Endothelial cell of umbilical vein (primary cell): ENCODE data around the gene AGXT. TPM values are rescaled to one million over a fixed set of nuclear protein-coding genes. Genes with fewer than 3 reads are reported as not detected.
A peak's percentile ranks its signal among the peaks of the same experiment; 100 is the strongest.

Experiments
- BruUV-seq: library from RNA; stranded (reverse); fragments of 400-500 nt; replicated peaks from 2 replicates; lab custom pipeline; 2021; lab: Mats Ljungman, UMichigan
- CTCF ChIA-PET: fragments of 300-600, 350-600 bp; sonication (Branson Sonifier 250); formaldehyde crosslinking; loops from one replicate; lab custom pipeline; 2021; ENCODE audit warnings: antibody characterized with exemption, inconsistent platforms; lab: Charles Lee
- POLR2A ChIA-PET: fragments of 300-600, 350-600 bp; sonication (Branson Sonifier 250); formaldehyde crosslinking; loops from one replicate; lab custom pipeline; 2021; ENCODE audit warnings: antibody characterized with exemption, inconsistent platforms; lab: Charles Lee
- DNase-seq: peaks from one replicate; pipeline ENCODE4 v3.0.0-alpha.2; 2011; ENCODE audit warnings: low read depth, low spot score
- FAIRE-seq: peaks from 2 replicates; lab custom pipeline; 2011; peaks lifted over from hg19 to GRCh38; lab: Jason Lieb, UNC
- H2AFZ ChIP-seq: 2 replicates; pipeline ENCODE4 v1.6.0; 2012; ENCODE audit warnings: low read depth, low read length, control low read depth, inconsistent platforms
- H3K27ac ChIP-seq: 2 replicates; pipeline ENCODE4 v1.5.1; 2011; ENCODE audit warnings: low read depth, mild to moderate bottlenecking, control low read depth, low read length, moderate library complexity; ENCODE audit not compliant: insufficient read depth
- H3K27me3 ChIP-seq, 2 experiments: 2 replicates each; pipeline versions ENCODE4 v1.6.0 to v1.6.1; 2011; ENCODE audit warnings: low read length in 2 of 2, mixed read lengths in 1 of 2; ENCODE audit not compliant: control insufficient read depth in 2 of 2, insufficient read depth in 2 of 2
- H3K36me3 ChIP-seq, 2 experiments: 2 replicates in 1 of 2; 3 replicates in 1 of 2; pipeline ENCODE4 v1.5.1; 2011; ENCODE audit warnings: low read length in 2 of 2, mild to moderate bottlenecking in 1 of 2, moderate library complexity in 1 of 2; ENCODE audit not compliant: control insufficient read depth in 2 of 2, insufficient read depth in 2 of 2; ENCODE audit errors: extremely low read depth in 1 of 2
- H3K4me1 ChIP-seq: 3 replicates; pipeline ENCODE4 v1.5.1; 2011; ENCODE audit warnings: mild to moderate bottlenecking, low read length; ENCODE audit not compliant: control insufficient read depth, insufficient read depth; ENCODE audit errors: extremely low read depth
- H3K4me2 ChIP-seq: 2 replicates; pipeline ENCODE4 v1.6.1; 2011; ENCODE audit warnings: low read length, control low read depth, mixed read lengths; ENCODE audit not compliant: insufficient read depth
- H3K4me3 ChIP-seq, 3 experiments: fragments of 200-600 bp in 1 of 3; sonication (generic), shearing (Covaris generic) in 1 of 3; replicated peaks in 1 of 3; 2 replicates each; pipeline ENCODE4 v1.5.1; 2011 to 2016; ENCODE audit warnings: control low read depth in 3 of 3, low read length in 3 of 3, mild to moderate bottlenecking in 2 of 3, inconsistent platforms in 1 of 3, low read depth in 1 of 3, moderate library complexity in 1 of 3; ENCODE audit not compliant: insufficient read depth in 1 of 3
- H3K79me2 ChIP-seq: 2 replicates; pipeline ENCODE4 v1.6.0; 2012; ENCODE audit warnings: low read length, inconsistent platforms; ENCODE audit not compliant: control insufficient read depth, insufficient read depth
- H3K9ac ChIP-seq: replicated peaks from 2 replicates; pipeline ENCODE3; 2011; ENCODE audit warnings: low read length, control low read depth; ENCODE audit not compliant: insufficient read depth; ENCODE audit errors: extremely low read depth
- H3K9me1 ChIP-seq: replicated peaks from 3 replicates; pipeline ENCODE4 v1.6.0; 2011; ENCODE audit warnings: mild to moderate bottlenecking, low read length; ENCODE audit not compliant: control insufficient read depth, insufficient read depth; ENCODE audit errors: extremely low read depth
- H3K9me3 ChIP-seq: replicated peaks from 2 replicates; pipeline ENCODE4 v1.5.1; 2012; ENCODE audit warnings: low read length, inconsistent platforms; ENCODE audit not compliant: control insufficient read depth, insufficient read depth
- H4K20me1 ChIP-seq: replicated peaks from 2 replicates; pipeline ENCODE3; 2011; ENCODE audit warnings: mild to moderate bottlenecking, low read length; ENCODE audit not compliant: control insufficient read depth, insufficient read depth; ENCODE audit errors: extremely low read depth
- CTCF ChIP-seq, 2 donors: IDR thresholded peaks; 1 replicate in 1 of 2; 2 replicates in 1 of 2; pipeline ENCODE4 v1.5.1; 2011; ENCODE audit warnings: low read length in 2 of 2, mild to moderate bottlenecking in 2 of 2, moderate library complexity in 2 of 2, control low read depth in 1 of 2, inconsistent platforms in 1 of 2, low read depth in 1 of 2; ENCODE audit not compliant: insufficient read depth in 1 of 2; ENCODE audit errors: extremely low read depth in 1 of 2
- EZH2 ChIP-seq: IDR thresholded peaks from 2 replicates; pipeline ENCODE4 v1.6.1; 2012; ENCODE audit warnings: borderline replicate concordance, low read depth, mild to moderate bottlenecking, moderate library complexity, low read length, inconsistent platforms; ENCODE audit not compliant: severe bottlenecking
- GATA2 ChIP-seq: IDR thresholded peaks from 2 replicates; pipeline ENCODE4 v1.7.0; 2011; ENCODE audit warnings: low read depth, mild to moderate bottlenecking, moderate library complexity, mixed read lengths, low read length; ENCODE audit not compliant: insufficient read length, insufficient read depth
- POLR2A ChIP-seq: IDR thresholded peaks from 2 replicates; pipeline ENCODE4 v1.6.1; 2012; ENCODE audit warnings: low read depth, mild to moderate bottlenecking, control low read depth, low read length
- POLR2AphosphoS5 ChIP-seq: IDR thresholded peaks from 2 replicates; pipeline ENCODE4 v1.6.1; 2012; ENCODE audit warnings: low read depth, mild to moderate bottlenecking, control low read depth, low read length, moderate library complexity; ENCODE audit not compliant: insufficient read depth
- dilution Hi-C: fragments of 300-500 bp; cut with MboI; formaldehyde crosslinking; loops from one replicate; pipeline ENCODE4 v1.15.0; 2019; ENCODE audit warnings: low sequenced_read_pairs; ENCODE audit not compliant: extremely low pct_ligation_motif_present
- intact Hi-C: fragments of 100-400 bp; cut with micrococcal nuclease; formaldehyde crosslinking; loops from one replicate; pipeline ENCODE4 v1.10.0; 2022
- polyA plus RNA-seq, 4 experiments: library from polyadenylated mRNA; depleted of rRNA in 3 of 4; stranded (reverse) in 3 of 4; unstranded in 1 of 4; fragments of >200 nt; gene quantifications; 2 replicates each; pipeline versions ENCODE4 v1.2.1 to v1.2.3, GENCODE V29; 2011 to 2012; ENCODE audit warnings: missing spikeins in 1 of 4
- total RNA-seq: library from RNA; stranded (reverse); gene quantifications from 2 replicates; pipeline ENCODE4 v1.2.3, GENCODE V29; 2021

The AGXT gene
- total and polyA plus RNA-seq, 2 donors (not counting 3 experiments of a cell fraction or from before 2014, with no cell fraction given), result not detected

- no TSS peak for BruUV-seq
- Histone ChIP-seq H3K27ac (no peak overlapping the region), H3K9me3 (no peaks in the 10 kb centered on the region), H3K4me1 (peaks cover 11% of the 10 kb centered on the region), H3K9me1 (no peaks in the 10 kb centered on the region), H3K27me3 (no peaks in the 10 kb centered on the region), H3K9ac (no peak overlapping the region), H3K4me2 (no peak overlapping the region), H3K79me2 (no peaks in the 10 kb centered on the region), H2AFZ (no peak overlapping the region), H3K36me3 (no peaks in the 10 kb centered on the region), H3K4me3 (no peak overlapping the region), H4K20me1 (no peaks in the 10 kb centered on the region)
- intact Hi-C loops, result no loop called here
- TF ChIP-seq POLR2A (no peak), GATA2 (no peak), EZH2 (no peak)
- dilution Hi-C loops, result no loop called here
- FAIRE-seq (no peak), DNase-seq (no peak)
- CTCF ChIA-PET, result interaction anchor here (1.1 to 4.6 kb wide), 5 partner anchors 16 to 87 kb away, joined by 4 to 40 read pairs (median 4); no protein-coding TSS in a partner anchor
- POLR2A ChIA-PET, result interaction anchor here (2.0 kb wide), 1 partner anchor 16 kb away, joined by 8 read pairs; no protein-coding TSS in a partner anchor
These were observed 28.5 kb downstream of the AGXT start for GRCh38 chr2:240896871-240897692.

GRCh38 chr2:240898108-240898730 is 29.6 kb downstream of the AGXT start:
- H3K4me1 ChIP-seq, result peaks cover 11% of the 10 kb centered on the region
- CTCF ChIA-PET, result interaction anchor here (1.3 to 4.6 kb wide), 5 partner anchors 15 to 85 kb away, joined by 3 to 40 read pairs (median 4); no protein-coding TSS in a partner anchor
- H3K27ac ChIP-seq, result no peak overlapping the region
- no peaks in the 10 kb centered on the region for H3K79me2 ChIP-seq
- no peaks in the 10 kb centered on the region for H3K9me1 ChIP-seq
- dilution Hi-C loops (no loop called here), intact Hi-C loops (loop anchor here (1.0 kb wide), 1 partner anchor 16 kb away; no protein-coding TSS in a partner anchor)
- no peak overlapping the region for H3K4me3 ChIP-seq
- no peak for TF ChIP-seq CTCF (IDR thresholded peaks at IDR 0.05; ENCODE audit: extremely low read depth in 1 of 2, insufficient read depth in 1 of 2, low read depth in 1 of 2, low read length in 2 of 2)
- no peak for TF ChIP-seq GATA2
- no peak for TF ChIP-seq POLR2A
- TF ChIP-seq POLR2AphosphoS5, result peak; percentile 42
- H2AFZ ChIP-seq, result peak overlapping the region; percentile 98
- peak overlapping the region; percentile 4 for H3K9ac ChIP-seq
- POLR2A ChIA-PET, result interaction anchor here (2.0 kb wide), 1 partner anchor 15 kb away, joined by 8 read pairs; no protein-coding TSS in a partner anchor
- H4K20me1 ChIP-seq, result no peaks in the 10 kb centered on the region
- no peaks in the 10 kb centered on the region for H3K9me3 ChIP-seq
- no TSS peak for BruUV-seq
- H3K36me3 ChIP-seq, result no peaks in the 10 kb centered on the region
- H3K4me2 ChIP-seq, result no peak overlapping the region
- no peaks in the 10 kb centered on the region for H3K27me3 ChIP-seq
- DNase-seq, result peak; percentile 61
- FAIRE-seq, result peak; percentile 78
